ENCODE measurements around the gene PANK4.

DNA sequence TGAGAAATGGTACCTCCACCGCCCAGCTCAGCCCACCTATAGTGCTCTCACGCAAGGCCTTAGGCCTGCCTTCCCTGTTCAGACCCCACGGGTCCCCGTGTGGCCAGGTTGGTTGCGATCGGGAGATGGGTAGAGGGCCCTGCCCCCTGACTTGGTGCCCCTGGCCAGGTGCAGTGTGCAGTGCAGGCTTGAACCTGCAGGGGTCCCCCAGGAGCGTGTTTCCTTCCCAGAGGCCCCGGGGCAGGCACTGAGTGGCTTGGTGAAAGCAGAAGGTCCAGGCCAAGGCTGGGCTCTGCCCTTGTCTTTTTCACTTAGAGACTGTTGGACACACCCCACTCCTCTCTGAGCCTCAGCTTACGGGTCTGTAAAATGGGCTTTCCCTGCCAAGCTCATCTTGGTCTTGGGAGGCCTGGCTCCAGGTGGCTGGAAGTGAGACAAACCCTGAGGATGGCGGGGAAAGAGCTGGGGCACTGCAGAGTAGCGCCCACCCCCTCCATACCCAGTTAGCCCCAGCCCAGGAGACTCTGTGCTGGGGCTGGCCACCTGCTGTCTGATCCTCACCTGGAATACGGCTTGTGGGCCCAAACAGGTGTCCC is 13.0 kb upstream of the PANK4 start:
- TF ChIP-seq, protein P1, sequence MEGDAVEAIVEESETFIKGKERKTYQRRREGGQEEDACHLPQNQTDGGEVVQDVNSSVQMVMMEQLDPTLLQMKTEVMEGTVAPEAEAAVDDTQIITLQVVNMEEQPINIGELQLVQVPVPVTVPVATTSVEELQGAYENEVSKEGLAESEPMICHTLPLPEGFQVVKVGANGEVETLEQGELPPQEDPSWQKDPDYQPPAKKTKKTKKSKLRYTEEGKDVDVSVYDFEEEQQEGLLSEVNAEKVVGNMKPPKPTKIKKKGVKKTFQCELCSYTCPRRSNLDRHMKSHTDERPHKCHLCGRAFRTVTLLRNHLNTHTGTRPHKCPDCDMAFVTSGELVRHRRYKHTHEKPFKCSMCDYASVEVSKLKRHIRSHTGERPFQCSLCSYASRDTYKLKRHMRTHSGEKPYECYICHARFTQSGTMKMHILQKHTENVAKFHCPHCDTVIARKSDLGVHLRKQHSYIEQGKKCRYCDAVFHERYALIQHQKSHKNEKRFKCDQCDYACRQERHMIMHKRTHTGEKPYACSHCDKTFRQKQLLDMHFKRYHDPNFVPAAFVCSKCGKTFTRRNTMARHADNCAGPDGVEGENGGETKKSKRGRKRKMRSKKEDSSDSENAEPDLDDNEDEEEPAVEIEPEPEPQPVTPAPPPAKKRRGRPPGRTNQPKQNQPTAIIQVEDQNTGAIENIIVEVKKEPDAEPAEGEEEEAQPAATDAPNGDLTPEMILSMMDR (conservative IDR thresholded peaks at IDR 0.05 in 1 of 2, IDR thresholded peaks at IDR 0.05 in 1 of 2; ENCODE audit: extremely low read depth in 1 of 2, insufficient read depth in 1 of 2, low read depth in 1 of 2, low read length in 2 of 2): peak; percentile 10 to 37
- TF ChIP-seq EZH2 (IDR thresholded peaks at IDR 0.05; ENCODE audit: borderline replicate concordance, low read length): no peak
